IPS DF 4.7 (cell line): Measurements from ENCODE around the gene C10orf105.

Source experiments
- DNase-seq: peaks from one replicate; pipeline ENCODE4 v3.0.0-alpha.2; 2013; ENCODE audit warnings: low spot score; ENCODE audit errors: extremely low read depth

Gene C10orf105

DNA sequence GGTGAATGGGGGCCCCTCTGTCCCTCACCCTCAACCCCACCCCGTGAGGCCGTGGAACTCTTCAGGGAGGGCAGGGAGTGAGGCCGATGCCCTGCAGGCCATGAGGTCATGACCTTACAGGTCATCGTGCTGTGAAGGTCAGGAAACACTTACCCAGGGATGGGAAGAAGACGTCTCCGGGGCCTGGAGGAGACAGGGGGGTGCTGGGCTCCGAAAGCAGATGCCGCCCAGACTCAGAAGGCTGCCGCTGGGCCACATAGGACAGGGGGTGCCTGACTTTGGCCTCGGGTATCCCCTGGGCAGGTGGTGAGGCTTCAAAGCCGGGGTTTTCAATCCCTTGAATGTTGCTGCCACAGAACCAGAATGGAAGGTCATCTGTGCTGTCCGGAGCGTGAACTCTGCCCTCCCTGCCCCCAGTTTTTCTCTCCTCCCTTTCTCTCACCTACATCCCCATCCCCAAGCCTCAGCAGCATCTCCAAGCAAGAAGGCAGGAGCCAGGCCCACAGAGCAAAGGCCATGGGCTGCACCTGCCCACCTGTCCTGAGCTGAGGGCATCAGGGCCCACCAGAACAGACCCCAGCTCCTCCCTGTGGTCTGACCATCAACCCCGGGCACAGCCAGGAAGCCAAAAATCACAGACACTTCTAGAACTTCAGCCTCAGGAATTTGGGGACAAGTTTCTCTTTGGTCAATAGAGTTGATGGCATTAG lies 32.1 kb upstream of the C10orf105 start:
- DNase-seq = no peak

DNA sequence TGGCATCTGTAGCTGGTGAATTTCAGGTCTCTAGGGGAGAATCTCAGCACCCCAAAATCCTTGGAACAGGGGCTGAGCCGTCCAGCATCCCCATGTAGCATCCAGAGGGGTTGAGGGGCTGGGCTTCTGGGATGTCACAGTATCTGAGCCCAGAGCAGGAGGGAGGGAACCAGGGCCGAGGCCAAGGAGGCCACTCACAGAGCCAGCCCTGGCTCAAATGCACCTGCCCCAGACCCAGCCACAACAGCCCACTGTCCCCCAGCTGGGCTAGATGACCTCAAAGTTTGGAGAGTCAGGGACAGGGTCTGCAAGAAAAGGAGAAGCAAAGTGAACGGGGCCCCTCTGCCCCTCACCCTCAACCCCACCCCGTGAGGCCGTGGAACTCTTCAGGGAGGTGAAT lies 31.4 kb upstream of the C10orf105 start:
- no peak for DNase-seq

DNA sequence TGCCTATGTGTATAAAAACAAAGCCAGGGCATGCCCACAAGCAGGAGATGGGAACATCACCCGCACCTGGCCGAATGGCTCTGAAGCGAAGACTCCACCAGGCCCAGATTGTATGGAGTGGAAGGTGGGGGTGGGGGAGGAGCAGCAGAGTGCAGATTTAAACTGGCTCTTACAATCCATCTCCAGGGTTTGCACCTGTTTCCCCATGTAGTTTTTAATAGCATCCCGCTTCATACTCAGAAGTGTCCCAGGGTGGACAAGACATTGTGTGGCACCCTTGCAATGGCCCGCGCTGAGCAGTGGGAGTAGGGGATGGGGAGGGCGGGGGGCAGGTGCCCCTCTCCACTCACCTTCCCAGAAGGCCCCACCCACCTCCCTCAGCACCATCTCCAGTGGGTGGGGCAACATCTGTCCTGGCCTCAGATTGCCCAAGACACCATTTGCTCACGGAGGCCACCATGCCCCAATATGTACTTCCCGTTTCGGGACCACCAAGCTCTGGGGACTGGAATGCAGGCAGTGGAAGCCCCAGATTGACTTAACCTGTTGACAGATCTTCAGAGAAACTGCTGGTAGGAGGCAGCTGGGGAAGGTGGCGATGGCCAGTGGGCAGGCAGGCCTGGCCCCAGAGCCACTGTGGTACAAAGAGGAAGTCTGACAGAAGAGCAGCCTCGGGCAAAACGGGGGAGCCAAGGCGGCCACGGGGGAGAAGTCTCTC lies 30.7 kb upstream of the C10orf105 start:
- DNase-seq = no peak

DNA sequence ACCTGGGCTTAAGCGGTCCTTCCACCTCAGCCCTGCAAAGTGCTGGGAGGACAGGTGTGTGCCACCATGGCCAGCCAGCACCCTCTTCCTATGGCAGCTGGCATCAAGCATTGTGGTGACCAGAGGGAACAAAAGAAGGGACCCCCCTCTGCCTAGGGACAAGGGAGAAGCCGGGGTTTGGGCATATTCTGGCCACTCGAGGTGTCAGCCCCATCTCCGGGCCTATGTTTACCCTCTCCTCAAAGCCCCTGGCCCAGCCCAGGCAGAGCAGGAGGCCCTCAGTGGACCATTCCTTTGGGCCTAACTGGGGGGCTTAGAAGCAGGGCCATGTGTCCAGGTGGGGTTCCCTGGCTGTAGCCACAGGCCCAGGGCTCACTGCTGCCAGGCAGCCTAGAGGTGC lies 29.8 kb upstream of the C10orf105 start:
- no peak for DNase-seq

DNA sequence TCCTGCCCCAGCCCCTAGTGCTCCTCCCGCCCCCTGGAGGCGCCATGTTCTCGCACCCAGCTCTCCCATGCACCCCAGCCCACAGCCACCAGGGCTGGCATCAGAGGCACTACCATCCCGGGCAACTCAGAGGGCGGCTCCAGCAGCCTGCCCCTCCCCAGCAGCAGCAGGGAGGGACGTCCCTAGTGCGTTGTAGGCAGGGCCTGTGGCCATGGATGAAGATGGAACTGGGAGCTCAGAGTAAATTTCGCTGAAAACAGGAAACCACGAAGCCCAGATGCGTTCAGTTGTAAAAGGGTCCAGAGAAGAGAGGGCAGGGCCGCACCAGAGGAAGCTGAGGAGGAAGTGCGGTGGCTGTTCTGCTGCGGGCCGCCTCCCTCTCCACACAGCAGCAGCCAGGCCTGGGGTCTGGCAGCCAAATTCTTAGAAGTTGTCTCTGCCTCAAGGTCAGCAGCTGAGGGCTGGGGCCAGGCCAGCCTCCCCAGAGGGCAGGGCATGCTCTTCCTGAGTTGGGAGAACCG lies 29.2 kb upstream of the C10orf105 start:
- DNase-seq = no peak

DNA sequence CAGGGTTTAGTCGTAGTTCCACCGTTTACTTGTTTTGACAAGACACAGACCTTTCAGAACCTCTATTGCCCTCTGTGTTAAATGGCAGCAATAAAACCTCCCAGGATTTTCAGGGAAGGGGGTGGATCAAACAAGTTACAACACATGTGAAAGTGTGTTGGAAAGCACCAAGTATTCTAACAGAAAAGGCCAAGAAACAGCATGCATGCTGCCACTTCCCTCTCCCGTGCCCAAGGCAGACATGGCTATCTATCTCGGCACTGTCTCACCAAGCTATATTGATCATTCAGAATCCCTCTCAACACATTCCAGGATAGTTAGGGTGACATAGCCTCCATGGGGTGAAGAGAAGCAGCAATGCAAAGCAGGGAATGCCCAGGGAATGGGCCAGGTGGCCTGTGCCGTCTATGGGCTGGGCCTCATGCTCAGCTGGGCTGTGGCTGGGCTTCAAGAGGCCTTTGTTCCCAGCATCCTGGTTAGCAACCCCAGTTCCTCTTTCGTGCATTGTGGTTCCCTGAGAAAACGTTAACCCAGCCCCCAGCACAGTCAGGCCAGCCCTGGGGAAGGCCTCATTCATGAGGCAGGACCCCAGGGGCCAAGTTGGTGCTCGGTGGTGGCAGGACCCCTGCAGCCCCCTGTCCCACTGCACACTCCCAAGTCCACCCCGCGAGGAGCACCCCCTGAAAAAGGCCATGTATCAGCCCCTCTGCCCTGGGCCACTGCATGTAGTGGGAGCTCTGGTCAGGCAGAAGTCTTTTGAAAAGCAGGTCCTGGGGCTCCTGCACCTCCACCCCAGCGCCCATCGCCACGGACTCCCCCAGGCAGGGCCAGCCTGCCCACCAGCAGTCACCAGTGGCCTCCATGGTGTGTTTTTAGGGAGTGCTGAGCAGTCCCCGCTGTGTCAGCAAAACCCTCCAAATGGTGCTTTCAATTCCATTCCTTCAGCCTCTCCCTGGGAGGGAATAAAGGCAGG lies 28.3 kb upstream of the C10orf105 start:
- DNase-seq = no peak

DNA sequence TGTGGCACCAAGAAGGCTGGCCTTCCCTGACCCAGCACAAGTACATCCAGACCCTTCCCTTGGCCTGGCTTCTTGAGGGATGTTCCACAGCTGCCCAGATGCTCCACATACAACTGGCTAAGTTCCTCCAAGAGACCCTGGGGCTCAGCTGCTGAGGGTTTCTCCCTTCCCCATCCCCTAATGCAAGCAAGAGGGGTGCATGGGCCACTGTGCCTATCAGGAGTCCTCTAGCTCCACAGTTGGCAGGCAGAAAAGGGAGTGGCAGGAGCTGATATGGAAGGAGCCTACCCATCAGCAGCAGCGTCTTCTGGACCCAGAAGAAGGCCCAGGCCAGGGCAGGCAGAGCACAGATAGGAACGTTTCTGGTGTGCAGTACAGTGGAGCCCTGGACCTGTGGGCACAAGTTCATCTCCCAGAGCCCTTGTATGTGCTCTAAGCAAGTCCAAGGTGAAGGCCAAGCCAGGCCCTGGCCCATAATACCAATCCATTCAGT lies 27.5 kb upstream of the C10orf105 start:
- no peak for DNase-seq

DNA sequence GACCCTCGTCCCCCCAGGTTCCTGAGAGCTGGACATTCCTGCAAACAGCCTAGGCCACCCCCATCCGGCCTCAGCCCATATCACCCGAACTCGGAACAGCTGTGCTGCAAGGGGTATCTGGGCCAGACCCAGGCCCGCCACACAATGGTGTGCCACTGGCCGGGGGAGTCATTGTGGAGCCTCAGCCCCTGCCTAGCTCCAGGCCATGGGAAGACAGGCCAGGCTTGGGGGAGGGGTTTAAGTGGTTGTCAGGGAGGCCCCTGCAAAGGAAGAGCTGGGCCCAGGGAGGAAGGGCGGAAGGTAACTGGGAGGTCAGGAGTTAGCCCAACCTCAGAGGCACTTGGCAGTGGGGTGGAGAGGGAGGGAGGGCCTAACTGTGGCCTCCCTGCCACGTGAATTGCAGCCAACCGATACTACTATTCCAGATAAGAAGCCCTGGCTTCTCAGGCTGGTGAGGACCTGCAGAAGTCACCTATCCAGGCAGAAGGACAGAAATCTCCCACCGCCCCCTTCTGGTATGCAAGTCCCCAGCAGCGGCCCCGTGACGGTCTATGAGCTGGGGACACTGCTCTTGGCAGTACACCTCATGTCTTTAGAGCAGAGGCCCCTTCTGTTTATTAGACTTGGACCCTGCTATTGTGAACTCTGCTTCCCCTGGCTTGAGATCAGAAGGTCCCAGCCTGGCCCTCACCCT lies 26.9 kb upstream of the C10orf105 start:
- no peak for DNase-seq

DNA sequence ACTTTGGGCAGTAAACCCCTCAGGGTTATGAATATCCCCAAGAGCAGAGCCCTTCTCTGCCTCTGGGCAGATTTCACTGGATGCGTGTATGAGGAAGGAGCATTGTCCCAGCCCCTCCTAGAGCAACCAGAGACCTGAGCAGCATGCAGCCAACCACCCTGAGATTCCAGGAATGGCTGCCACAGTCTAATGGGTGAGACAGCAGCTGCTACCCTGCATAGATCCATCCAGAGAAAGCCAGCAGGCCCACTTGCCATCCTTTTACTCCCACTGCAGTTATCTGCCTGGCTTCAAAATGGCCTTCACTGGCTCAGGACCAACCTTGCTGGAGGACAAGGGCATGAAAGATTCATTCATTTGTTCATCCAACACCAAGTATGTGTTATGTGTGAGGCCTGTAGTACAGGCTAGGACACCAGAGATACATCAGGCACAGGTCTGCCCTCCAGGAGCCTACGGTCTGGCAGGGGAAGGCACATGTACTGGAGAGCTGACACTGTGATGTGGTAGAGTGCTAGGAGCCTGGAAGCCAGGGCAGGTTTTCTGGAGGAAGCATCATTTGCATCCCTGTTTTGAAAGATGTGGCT lies 26.2 kb upstream of the C10orf105 start:
- DNase-seq = no peak

DNA sequence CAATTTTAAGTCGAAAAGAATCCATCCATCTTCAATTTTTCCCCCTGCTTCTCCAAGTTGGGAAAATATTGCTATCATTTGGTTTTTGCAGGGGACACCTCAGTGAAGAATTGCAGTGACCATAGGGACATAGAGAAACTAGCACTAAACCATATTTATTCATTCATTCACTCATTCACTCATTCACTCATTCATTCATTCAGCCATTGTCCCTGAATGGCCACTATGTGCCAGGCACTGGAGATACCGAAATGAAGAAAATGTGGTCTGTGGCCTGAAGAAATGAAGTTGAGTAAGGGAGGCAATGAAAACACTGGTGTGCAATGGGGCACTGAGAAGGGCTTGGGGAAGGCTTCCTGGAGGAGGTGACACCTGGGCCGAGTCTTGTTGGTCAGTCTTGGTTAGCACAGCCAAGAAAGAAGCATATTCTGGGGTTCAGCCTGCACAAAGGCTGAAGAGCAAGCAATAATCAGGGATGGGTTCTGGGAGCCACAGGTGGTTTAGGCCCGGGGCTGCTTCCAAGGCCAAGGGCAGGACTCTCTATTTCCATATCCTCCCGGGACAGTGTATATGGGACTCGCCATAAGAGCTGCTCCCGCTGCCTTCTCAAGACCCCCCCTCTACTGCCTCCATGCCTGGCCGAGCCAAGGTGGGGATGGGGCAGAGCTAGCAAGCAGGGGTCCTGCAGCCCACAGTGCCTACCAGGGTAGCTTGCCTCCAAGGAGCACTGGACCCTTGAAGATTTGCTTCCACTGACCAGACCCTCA lies 25.5 kb upstream of the C10orf105 start:
- DNase-seq = no peak

DNA sequence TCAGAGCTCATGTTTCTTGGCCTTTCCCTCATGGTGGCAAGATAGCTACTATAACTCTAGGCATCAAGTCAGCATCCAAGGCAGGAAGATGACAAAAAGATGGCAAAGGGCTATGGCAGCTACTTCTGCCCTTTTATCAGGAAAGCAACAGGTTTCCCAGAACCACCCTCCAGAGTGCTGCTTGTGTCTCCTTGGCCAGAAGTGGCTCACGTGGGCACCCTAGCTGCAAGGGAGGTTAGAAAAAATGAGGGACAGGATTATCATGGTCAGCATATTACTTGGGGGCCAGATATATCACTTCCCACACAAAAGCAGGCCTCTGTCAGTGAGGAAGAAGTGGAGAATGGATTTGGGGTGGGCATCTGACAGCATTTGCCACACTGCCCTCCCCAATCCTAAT lies 24.3 kb upstream of the C10orf105 start:
- no peak for DNase-seq

DNA sequence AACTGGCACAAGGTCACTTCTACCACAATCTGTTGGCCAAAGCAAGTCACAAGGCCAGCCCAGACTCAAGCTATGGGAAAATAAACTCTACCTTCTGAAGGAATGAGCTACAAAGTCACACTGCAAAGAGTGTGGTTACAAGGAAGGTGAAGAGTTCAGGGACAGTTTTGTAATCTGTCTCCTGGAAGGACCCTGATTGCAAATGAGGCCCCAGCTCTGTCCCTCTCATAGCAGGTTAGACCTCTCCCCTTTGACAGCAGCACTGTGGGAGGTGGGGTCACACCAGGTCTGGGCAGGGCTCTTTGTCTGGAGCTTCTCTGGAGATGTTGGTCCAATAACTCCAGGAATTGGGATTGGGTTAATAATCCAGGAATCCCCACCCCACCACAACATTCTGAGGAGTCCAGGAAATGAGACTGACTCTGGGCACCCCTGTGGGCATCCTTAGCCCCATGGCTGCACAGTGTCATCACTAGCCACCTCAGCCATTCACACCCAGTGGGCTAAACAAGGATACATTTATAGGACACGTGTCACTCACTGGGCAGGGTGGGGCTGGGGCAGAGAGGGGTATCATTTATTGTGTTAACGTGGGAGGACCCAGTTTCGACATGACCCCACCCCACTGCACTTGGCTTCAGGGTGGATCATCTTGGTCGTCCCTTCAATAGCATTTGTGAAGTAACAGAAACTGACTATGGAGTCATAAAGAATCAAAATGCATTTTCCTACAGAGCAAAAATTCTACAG lies 23.7 kb upstream of the C10orf105 start:
- no peak for DNase-seq

DNA sequence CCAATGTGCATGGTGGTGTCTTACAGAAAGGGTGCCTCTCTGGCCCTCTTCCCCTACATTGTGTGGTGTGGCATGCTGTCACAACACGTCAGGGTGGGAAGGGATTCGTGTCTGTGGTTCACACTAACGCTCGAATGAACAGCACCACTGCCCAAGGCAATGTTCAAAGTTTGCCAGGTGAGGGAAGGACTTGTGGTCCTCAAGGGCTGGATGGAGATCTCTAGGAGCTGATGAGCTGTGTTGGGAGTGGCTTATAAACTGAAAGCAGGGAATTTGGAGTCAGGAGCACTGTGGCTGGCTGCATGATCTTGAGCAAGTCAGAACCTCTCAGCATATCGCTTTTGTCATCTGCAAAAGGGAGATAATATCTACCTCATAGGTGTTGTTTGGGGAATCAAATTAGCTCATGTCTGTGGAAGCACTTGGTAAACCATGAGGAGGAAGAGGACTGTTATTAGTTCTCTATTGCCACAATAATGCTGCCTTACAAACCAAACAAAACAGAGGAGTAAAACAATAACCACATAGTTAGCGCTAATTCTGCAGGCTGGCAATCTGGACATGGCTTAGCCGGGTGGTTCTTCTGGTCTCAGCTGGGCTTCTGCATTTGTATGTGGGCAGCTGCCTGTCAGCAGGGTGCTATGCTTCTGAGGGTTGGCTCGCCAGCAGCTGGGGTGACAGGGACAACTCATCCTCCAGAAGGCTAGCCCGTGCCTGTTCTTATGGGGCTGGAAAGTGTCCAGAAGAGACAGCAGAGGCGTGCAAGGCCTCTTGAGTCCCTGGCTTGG lies 22.9 kb upstream of the C10orf105 start:
- no peak for DNase-seq

DNA sequence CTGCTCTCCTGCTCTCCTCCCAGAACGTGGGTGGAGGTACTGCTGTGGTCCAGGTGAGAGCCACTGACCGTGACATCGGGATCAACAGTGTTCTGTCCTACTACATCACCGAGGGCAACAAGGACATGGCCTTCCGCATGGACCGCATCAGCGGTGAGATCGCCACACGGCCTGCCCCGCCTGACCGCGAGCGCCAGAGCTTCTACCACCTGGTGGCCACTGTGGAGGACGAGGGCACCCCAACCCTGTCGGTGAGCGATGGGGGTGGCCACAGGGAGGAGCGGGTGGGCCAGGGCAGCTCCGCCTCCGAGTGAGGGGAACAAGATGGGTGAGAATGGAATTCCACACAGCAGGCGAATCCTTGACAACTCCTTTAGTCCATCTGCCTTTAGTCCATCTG lies 22.1 kb upstream of the C10orf105 start:
- no peak for DNase-seq

DNA sequence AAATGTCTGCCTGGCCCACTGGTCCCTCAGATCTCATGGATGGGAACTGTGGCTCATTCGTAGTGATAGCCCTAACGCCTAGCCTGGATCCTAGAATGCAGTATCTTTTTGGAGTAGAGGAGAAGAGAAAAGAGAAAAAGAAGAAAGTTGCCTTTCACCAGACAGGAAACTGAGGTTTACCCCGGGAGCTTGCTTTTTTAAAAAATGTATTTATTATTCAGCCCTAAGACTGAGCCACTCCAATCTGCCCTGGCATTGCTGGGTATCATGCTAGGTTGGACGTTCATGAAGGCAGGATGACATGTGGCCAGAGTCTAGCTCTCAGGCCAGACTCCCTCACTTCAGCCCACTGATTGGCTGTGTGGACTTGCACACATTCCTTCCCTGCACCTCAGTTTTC lies 21.5 kb upstream of the C10orf105 start:
- DNase-seq = no peak

DNA sequence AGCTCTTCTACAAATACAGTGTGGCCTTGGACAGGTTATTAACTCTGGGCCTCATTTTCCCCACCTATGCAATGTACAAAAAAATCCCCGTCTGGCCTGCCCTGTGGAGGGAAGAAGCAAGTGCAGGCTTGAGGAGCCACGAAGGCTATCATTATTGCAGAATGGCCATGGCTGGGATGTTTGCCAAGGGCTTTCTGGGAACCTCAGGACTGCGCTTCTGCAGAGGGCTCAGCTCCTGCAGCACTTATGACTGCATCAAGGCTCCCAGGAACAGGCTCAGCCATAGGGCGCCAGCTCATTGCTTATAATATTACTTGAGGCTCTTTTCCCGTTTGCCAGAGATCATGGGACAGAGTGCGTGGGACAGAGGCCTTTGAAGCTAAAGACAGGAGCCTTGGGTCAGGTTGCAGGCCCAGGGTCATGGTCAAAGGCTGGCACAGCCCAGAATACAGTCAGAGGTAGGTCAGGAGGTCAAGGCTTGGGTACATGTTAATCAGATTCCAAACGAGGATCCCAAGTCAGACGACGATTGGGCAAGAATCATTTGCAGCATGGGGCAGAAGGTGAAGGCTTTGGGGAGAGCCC lies 20.6 kb upstream of the C10orf105 start:
- no peak for DNase-seq

DNA sequence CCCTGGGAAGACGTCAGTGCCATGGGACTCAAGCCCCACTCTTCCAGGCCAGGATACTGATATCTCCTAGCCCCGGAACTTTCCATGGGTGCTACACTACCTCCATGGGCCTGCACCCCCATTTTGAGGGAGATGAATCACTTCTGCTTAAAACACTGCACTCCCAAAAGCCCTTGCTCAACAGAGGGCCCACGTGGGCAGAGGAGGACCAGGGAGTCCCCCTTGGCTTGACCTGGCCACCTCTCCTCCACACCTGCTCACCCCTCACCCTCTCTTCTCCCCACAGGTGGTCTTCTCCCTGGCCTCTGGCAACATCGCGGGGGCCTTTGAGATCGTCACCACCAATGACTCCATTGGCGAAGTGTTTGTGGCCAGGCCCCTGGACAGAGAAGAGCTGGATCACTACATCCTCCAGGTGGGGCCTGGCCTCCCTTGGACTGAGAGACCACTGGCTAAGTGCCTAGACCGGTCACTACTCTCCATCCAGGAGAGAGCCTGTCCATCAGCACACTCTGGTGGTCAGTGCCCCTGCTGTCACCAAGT lies 19.9 kb upstream of the C10orf105 start:
- DNase-seq = no peak

DNA sequence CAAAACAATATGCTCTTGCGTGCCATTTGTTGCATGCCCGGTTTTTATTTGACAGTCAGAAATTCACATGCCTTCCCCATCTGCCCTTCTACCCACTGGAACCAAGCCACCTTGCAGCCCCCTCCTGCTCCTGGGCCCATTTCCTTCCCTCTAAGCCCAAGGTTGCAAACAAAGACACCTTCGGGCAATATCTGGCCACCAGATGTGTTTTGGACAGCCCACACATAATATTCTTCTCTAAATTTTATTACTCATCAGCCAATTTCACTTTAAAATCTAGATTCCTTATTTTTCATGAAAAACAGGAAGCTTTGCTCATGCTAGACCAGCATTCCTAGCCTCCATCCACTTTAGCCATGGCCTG lies 18.2 kb upstream of the C10orf105 start:
- DNase-seq = no peak
